EL (cell line): ENCODE results near the gene MPP2.
"Not testable (repeated sequence)": the region's sequence is repeated elsewhere in the genome, so short reads cannot be mapped to it uniquely, and the experiment has no call there.

Experiments
- DNase-seq: peaks from one replicate; pipeline ENCODE4 v3.0.0-alpha.2; 2016

The MPP2 gene

GRCh38 chr17:43873815-43874214, 33.5 kb downstream of the MPP2 start:
- no peak for DNase-seq

- no peak for DNase-seq
Measured at GRCh38 chr17:43873091-43873490, 34.2 kb downstream of the MPP2 start.

GRCh38 chr17:43871946-43872690, 35.2 kb downstream of the MPP2 start:
- peak; percentile 19 for DNase-seq

- not testable (repeated sequence) for DNase-seq
Measured at GRCh38 chr17:43869031-43869430, 38.3 kb downstream of the MPP2 start.

GRCh38 chr17:43868226-43868994, 38.9 kb downstream of the MPP2 start:
- no peak for DNase-seq

DNA sequence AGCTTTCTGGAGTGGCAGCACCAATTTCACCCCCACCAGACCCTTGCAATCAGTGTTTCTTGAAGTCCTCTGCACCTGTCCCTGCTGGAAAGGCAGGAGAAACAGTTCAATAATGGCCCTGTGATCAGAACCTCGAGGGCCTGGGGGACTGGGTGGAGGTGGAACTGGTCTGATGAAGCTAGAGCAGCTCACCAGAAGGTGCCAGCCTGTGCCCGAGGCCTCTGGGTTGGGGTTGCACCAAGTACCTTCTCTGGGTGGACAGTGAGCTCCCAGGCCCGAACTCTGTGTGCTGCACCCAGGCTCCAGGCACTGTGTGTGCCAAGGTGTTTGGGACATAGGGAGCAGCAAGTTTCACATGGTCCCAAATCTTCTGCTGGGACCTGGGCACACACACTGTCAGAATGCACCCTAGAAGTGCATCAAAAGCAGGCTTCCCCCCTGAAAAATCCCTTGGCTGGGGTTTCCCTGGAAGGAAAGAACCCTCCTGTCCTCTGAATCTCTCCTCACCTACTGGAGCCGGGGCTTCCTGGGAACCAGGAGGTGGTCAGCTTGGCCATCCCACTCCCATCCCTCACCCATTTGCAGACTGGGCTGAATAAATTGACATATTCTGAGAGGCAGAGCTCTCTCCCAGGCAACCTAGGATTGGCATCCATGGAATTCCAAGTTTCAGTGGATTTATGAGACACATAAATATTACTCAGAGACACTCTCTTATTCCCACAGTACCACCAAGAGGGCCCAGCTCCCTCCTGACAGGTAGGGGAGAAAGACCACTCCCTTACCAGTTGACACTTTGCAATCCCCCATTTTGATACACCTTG, 43.0 kb downstream of the MPP2 start:
- no peak for DNase-seq

DNA sequence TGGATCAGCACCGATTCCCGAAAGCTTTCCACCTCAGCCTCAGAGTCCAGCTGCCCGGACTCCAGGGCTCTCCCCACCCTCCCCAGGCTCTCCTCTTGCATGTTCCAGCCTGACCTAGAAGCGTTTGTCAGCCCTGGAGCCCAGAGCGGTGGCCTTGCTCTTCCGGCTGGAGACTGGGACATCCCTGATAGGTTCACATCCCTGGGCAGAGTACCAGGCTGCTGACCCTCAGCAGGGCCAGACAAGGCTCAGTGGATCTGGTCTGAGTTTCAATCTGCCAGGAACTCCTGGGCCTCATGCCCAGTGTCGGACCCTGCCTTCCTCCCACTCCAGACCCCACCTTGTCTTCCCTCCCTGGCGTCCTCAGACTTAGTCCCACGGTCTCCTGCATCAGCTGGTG, 45.4 kb downstream of the MPP2 start:
- DNase-seq: no peak

DNA sequence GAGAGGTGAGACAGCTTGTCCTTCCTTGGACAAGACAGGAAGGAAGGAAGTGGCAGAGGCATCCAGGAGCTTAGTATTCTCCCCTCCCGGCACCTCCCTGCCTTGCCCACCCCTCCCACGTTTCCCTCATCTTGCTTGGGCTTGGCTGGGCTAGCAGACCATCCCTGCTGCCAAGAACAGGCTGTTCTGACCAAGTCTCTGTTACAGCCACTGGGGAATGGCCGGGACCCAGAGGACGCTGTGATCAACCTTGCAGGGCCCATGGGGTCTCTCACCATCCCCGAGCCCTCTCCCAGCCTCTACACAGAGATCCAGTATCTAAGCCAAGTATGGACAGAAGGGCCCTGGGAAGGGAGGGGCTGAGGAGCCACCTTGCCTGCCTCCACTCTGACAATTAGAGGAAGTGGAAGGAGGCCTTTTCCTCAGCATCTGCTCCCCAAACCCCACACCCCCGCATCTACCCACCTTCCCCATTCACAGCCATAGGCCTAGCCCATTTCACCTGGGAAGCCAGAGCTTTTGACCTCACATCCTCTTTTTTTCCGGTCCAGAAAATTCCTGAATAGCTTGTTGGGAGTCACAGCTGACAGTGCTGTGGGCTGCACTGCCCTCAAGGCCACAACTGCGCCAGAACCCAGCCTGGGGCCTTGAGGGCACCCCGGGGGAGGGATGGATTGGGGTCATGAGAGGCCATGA, 46.3 kb downstream of the MPP2 start:
- DNase-seq: no peak

DNA sequence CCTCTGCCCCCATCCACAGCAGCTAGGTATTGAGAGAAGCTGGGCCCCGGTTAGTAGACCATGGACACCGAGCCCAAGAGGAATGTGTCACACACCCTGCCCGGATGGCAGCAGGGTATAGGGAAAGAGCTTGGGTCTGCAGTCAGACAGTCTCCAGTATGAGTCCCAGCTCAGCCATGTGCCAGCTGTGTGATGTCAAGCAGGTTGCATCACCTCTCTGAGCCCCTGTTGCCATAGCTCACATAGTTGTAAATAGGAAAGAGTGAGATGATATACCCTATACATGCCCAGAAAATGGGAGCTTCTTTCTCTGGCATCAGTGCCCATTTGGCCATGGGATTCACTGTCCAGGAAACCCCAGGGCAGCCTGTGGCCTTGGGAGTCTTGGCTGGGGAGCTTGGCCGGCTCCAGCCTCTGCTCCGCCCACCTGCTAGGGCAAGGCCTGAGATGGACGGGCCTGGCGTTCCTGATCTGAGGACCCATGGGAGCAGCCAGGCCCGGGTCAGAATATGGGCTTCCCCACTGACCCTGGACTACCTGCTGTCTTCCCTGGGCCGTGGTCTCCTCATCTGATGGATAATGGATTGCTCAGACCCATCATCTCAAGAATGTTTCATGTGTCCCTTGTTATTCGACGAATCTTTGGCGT, 47.1 kb downstream of the MPP2 start:
- DNase-seq: no peak

- DNase-seq: no peak
Measured at GRCh38 chr17:43857957-43858600, 49.3 kb downstream of the MPP2 start.

DNA sequence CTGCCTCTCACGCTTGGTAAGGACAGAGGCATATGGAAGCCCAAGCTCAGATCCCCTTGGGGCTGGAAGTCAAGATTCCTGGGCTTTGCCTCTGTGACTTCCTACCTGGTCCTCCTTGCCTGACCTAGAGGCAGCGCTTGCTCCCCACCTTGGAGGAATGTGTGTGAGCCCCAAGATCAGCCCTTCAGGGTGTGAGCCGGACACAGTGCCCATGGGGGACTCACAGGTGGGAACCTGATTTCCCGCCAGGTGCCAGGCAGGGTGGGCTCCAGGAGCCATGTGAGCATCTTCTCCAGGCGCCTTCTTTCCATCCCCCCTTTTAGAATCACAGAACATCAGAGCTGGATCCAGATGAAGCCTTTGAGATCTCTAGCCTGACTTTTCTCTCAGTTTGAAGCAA, 50.2 kb downstream of the MPP2 start:
- no peak for DNase-seq

GRCh38 chr17:43856141-43856540, 51.2 kb downstream of the MPP2 start:
- no peak for DNase-seq

DNA sequence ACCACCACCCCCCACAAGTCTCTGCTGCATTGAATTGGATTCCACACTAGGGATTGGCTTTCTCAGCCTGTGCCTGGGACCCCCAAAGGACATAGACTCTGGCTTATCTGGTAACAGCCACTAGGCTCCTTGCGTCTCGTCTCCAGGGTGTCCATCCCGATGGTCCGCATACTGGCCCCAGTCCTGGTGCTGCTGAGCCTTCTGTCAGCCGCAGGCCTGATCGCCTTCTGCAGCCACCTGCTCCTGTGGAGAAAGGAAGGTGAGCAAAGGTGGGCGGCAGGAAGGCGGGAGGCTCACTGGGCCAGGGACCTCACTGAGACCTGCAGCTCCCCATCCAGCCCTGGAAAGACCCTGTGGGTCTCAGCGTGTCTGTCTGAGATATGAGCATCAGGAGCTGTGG, 52.3 kb downstream of the MPP2 start:
- no peak for DNase-seq

DNA sequence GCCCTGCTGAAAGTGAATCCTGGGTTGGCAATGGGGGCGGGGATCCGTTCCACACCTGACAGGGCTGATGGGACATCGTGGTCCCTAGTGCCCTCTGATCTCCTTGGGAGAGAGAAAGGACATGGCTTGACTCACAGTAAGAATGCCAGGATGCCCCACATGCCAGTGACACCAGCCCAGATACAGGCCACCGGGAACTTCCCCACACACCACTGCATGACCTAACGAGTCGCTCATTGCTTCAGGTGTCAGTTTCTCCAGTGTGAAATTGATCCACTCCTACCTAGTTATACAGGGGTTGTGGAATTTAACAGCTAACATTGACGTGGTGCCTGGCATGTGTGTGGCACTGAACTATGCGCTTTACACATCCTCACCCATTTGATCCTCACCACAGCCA, 52.8 kb downstream of the MPP2 start:
- DNase-seq: no peak

DNA sequence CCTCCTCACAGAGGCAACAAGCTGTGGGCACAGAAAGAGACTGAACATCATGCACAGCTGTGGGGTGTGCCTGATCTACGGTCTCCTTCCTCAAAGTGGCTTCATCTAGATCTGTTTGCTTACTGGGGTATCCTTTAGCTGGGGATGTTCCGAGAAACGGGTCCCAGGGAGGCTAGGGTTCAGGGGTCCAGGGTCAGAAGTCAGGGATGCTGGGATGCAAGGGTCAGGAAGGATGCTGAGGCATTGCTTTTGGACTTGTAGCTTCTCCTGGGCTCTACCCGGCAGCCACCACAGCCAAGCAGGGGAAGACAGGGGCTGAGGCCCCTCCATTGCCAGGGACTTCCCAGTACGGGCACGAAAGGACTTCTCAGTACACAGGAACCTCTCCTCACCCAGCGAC, 53.8 kb downstream of the MPP2 start:
- DNase-seq: no peak

- no peak for DNase-seq
Measured at GRCh38 chr17:43852571-43852970, 54.8 kb downstream of the MPP2 start.

DNA sequence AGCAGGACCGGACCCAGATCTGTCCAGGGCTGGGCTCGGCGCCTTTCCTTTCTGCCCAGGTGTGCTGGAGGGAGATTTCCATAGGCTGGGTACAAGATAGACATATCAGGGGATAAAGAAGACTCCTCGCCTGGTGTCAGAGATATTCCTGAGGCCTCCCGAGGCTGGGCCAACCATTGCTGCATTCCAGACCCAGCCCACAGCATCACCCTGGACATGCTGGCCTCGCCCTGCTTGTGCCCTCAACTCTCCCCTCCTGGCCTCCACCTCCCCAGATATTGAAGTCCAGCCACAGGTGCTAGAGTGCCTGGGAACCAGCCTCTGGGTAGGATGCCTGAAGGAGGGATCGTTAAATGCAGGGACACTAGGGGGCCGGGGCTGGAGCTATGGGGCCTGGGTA, 58.2 kb downstream of the MPP2 start:
- no peak for DNase-seq

GRCh38 chr17:43848601-43849000, 58.7 kb downstream of the MPP2 start:
- DNase-seq: no peak

- no peak for DNase-seq
Measured at GRCh38 chr17:43846963-43847371, 60.4 kb downstream of the MPP2 start, which contains the start of gene CD300LG. Gene CD300LG, plus strand, starts transcription at chr17:43847176. Its CDS starts 41 bp downstream, at chr17:43847217.

- DNase-seq: peak; percentile 68
Measured at GRCh38 chr17:43846221-43846712, 61.1 kb downstream of the MPP2 start.

DNA sequence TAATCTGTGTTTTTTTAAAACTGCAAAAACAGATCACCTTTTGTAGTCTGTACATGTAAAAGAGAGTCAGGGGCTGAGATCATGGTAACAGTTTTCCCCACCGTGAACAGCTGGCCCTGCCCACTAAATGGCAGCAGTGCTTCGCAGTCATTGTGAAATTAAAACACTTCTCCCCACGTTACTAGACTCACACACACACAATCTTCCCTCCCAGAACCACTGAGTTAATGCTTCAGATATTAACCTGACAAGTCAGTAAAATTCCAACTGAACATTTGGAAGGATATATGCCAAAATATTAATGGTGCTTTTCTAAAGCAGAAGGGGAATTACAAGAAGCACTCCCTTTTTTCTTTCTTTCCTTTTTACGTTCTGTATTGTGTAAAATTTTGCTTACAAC, 61.6 kb downstream of the MPP2 start:
- DNase-seq: no peak

DNA sequence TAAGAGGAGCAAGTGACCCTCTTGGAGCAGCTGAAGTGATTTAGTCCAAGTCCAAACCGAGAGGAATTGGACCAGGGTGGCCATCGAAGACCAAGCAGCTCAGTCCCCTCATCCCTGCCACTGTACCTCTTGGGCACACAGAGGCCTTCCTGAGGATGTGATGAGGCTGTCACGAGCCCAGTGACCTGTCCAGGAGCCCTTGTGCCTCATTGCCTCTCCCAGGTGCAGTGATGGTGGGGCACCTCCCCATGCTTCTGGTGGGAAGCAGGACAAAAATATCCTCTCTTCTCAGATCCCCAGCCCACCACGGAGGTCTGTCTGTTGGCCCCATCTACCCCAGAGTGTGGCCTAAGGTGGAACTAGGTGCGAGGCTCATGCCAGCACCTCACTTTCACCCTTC, 63.1 kb downstream of the MPP2 start:
- DNase-seq: no peak
